ENCODE results near the gene EXOSC7.

Gene EXOSC7

GRCh38 chr3:45008117-45008516 lies 32.1 kb downstream of the EXOSC7 start:
- H3K4me3 ChIP-seq (ENCODE audit: low read depth, low read length), result no peak overlapping the region
- TF ChIP-seq, protein P1, sequence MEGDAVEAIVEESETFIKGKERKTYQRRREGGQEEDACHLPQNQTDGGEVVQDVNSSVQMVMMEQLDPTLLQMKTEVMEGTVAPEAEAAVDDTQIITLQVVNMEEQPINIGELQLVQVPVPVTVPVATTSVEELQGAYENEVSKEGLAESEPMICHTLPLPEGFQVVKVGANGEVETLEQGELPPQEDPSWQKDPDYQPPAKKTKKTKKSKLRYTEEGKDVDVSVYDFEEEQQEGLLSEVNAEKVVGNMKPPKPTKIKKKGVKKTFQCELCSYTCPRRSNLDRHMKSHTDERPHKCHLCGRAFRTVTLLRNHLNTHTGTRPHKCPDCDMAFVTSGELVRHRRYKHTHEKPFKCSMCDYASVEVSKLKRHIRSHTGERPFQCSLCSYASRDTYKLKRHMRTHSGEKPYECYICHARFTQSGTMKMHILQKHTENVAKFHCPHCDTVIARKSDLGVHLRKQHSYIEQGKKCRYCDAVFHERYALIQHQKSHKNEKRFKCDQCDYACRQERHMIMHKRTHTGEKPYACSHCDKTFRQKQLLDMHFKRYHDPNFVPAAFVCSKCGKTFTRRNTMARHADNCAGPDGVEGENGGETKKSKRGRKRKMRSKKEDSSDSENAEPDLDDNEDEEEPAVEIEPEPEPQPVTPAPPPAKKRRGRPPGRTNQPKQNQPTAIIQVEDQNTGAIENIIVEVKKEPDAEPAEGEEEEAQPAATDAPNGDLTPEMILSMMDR (IDR thresholded peaks at IDR 0.05; ENCODE audit: low read depth, low read length, missing control alignments), result no peak
- no peak for DNase-seq (ENCODE audit: low read depth)

GRCh38 chr3:45009868-45010267 lies 33.8 kb downstream of the EXOSC7 start:
- DNase-seq (ENCODE audit: low read depth), result no peak
- no peak overlapping the region for H3K4me3 ChIP-seq (ENCODE audit: low read depth, low read length)
- TF ChIP-seq, protein P1 (IDR thresholded peaks at IDR 0.05; ENCODE audit: low read depth, low read length, missing control alignments), result no peak

DNA sequence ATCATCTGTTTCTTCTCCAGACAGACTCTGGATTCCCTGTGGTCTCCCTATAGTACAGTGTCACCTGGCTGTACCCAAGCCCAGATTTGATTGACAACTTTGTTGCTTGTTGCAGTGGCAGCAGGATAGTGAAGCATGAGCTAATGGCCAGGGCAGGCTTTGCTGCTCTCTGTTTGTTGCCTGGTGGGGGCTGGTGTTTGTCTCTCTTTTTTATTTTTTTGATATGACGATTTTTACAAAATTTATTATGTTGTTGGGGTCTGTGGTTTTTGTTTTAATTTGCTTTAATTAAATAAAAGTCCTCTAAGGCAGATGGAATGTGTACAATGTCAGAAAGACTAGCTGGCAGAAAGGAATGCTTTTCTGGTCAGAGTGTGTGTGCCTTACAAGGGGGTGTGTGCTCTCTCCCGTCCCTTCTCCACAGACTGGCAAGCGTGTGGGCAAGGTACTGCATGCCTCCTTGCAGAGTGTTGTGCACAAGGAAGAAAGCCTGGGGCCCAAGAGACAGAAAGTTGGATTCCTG lies 34.8 kb downstream of the EXOSC7 start:
- TF ChIP-seq, protein P1 (IDR thresholded peaks at IDR 0.05; ENCODE audit: low read depth, low read length, missing control alignments), result no peak
- DNase-seq (ENCODE audit: low read depth), result no peak
- no peak overlapping the region for H3K4me3 ChIP-seq (ENCODE audit: low read depth, low read length)

DNA sequence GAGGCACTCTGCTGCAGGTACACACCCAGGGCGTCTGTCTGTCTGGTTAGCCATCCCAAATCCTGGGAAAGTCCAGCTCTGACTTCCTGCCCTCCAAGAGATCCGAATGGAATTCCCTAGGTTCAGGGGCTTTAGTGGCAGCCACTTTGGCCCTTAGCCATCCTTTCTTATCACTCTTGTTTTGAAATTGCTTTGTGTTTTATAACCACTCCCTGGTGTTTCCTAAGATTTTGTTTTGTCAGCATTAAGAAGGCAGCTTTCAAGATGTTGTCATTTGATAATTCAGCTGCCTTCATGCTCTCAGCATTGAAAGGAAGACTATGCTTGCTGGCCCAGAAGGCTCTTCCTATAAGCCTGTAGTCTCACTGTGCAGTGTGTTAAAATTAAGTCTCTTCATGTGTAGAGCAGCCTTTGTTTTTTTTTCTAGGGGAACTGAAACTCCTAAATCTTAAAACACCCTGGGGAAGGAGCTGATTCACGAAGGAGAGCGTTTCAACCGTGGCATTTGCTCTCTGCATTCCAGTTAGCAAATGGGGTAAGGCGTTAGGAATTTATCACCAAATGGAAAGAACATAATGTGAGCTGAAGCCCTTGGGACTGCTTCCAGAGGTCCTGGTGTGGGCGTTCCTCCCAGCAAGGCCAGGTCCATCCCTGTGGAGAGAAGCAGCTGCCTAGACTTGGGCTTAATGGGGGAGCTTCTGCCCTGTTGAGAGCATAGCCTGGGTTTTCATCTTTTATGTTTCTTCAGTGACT lies 35.9 kb downstream of the EXOSC7 start:
- TF ChIP-seq, protein P1 (IDR thresholded peaks at IDR 0.05; ENCODE audit: low read depth, low read length, missing control alignments), result no peak
- no peak for DNase-seq (ENCODE audit: low read depth)
- no peak overlapping the region for H3K4me3 ChIP-seq (ENCODE audit: low read depth, low read length)

DNA sequence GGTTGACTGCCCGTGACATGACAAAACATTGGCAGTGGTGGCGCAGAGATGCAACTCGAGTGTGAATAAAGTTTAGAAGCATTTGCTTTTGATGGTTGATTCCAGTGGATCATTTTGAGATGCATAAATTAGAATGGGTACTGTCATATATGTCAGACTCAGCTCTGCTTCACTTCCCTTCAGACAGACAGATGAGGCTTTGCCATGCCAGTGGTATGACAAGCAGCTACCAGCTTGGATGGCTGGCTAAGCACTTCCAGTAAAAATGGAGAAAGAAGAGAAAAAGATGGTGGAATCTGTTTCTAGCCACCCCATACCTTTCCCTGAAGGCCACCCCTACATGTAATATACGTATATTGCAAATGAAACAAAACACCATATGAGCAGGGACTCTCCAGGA lies 36.5 kb downstream of the EXOSC7 start:
- DNase-seq (ENCODE audit: low read depth), result no peak
- TF ChIP-seq, protein P1 (IDR thresholded peaks at IDR 0.05; ENCODE audit: low read depth, low read length, missing control alignments), result no peak
- no peak overlapping the region for H3K4me3 ChIP-seq (ENCODE audit: low read depth, low read length)

GRCh38 chr3:45016916-45017315 lies 40.9 kb downstream of the EXOSC7 start:
- no peak for DNase-seq (ENCODE audit: low read depth)
- TF ChIP-seq, protein P1 (IDR thresholded peaks at IDR 0.05; ENCODE audit: low read depth, low read length, missing control alignments), result no peak

GRCh38 chr3:45017821-45018220 lies 41.8 kb downstream of the EXOSC7 start:
- TF ChIP-seq, protein P1 (IDR thresholded peaks at IDR 0.05; ENCODE audit: low read depth, low read length, missing control alignments), result no peak
- no peak for DNase-seq (ENCODE audit: low read depth)

More at GRCh38 chr3:45016916-45017315, 40.9 kb downstream of the EXOSC7 start:
- H3K4me3 ChIP-seq (ENCODE audit: low read depth, low read length), result no peak overlapping the region

More at GRCh38 chr3:45017821-45018220, 41.8 kb downstream of the EXOSC7 start:
- H3K4me3 ChIP-seq (ENCODE audit: low read depth, low read length), result no peak overlapping the region

Data from GM12864 (cell line).